ENCODE data around the gene B9D1. TPM values are rescaled to one million over a fixed set of nuclear protein-coding genes. Genes with fewer than 3 reads are reported as not detected.

Gene B9D1
- total RNA-seq, 1 donor from 2014 or later: 26.2 TPM

- DNase-seq (ENCODE audit: low spot score in 2 of 2, unreplicated experiment in 2 of 2): no peak
- Mint-ChIP-seq H3K27me3 (ENCODE audit: low read depth) (no peaks in the 10 kb centered on the region), H3K4me3 (no peak overlapping the region), H3K4me1 (peaks cover 18% of the 10 kb centered on the region), H3K27ac (no peak overlapping the region), H3K36me3 (peaks cover 14% of the 10 kb centered on the region), H3K9me3 (no peaks in the 10 kb centered on the region)
- TF ChIP-seq, protein P1, sequence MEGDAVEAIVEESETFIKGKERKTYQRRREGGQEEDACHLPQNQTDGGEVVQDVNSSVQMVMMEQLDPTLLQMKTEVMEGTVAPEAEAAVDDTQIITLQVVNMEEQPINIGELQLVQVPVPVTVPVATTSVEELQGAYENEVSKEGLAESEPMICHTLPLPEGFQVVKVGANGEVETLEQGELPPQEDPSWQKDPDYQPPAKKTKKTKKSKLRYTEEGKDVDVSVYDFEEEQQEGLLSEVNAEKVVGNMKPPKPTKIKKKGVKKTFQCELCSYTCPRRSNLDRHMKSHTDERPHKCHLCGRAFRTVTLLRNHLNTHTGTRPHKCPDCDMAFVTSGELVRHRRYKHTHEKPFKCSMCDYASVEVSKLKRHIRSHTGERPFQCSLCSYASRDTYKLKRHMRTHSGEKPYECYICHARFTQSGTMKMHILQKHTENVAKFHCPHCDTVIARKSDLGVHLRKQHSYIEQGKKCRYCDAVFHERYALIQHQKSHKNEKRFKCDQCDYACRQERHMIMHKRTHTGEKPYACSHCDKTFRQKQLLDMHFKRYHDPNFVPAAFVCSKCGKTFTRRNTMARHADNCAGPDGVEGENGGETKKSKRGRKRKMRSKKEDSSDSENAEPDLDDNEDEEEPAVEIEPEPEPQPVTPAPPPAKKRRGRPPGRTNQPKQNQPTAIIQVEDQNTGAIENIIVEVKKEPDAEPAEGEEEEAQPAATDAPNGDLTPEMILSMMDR (IDR thresholded peaks at IDR 0.05; ENCODE audit: unreplicated experiment): no peak
Measured at GRCh38 chr17:19313746-19314651, 48.5 kb downstream of the B9D1 start.

- peaks cover 18% of the 10 kb centered on the region for H3K4me1 Mint-ChIP-seq
- H3K4me3 Mint-ChIP-seq: no peak overlapping the region
- no peaks in the 10 kb centered on the region for H3K27me3 Mint-ChIP-seq (ENCODE audit: low read depth)
- no peak overlapping the region for H3K27ac Mint-ChIP-seq
- DNase-seq (ENCODE audit: low spot score in 2 of 2, unreplicated experiment in 2 of 2): no peak
- H3K9me3 Mint-ChIP-seq: no peaks in the 10 kb centered on the region
- TF ChIP-seq, protein P1 (IDR thresholded peaks at IDR 0.05; ENCODE audit: unreplicated experiment): no peak
- peaks cover 14% of the 10 kb centered on the region for H3K36me3 Mint-ChIP-seq
Measured at GRCh38 chr17:19313066-19313745, 49.3 kb downstream of the B9D1 start.

GRCh38 chr17:19312406-19312805 lies 50.1 kb downstream of the B9D1 start:
- Mint-ChIP-seq H3K27me3 (ENCODE audit: low read depth) (no peaks in the 10 kb centered on the region), H3K9me3 (no peaks in the 10 kb centered on the region), H3K27ac (no peak overlapping the region), H3K36me3 (peaks cover 14% of the 10 kb centered on the region), H3K4me3 (no peak overlapping the region), H3K4me1 (peaks cover 12% of the 10 kb centered on the region)
- no peak for DNase-seq (ENCODE audit: low spot score in 2 of 2, unreplicated experiment in 2 of 2)
- TF ChIP-seq, protein P1 (IDR thresholded peaks at IDR 0.05; ENCODE audit: unreplicated experiment): no peak

DNA sequence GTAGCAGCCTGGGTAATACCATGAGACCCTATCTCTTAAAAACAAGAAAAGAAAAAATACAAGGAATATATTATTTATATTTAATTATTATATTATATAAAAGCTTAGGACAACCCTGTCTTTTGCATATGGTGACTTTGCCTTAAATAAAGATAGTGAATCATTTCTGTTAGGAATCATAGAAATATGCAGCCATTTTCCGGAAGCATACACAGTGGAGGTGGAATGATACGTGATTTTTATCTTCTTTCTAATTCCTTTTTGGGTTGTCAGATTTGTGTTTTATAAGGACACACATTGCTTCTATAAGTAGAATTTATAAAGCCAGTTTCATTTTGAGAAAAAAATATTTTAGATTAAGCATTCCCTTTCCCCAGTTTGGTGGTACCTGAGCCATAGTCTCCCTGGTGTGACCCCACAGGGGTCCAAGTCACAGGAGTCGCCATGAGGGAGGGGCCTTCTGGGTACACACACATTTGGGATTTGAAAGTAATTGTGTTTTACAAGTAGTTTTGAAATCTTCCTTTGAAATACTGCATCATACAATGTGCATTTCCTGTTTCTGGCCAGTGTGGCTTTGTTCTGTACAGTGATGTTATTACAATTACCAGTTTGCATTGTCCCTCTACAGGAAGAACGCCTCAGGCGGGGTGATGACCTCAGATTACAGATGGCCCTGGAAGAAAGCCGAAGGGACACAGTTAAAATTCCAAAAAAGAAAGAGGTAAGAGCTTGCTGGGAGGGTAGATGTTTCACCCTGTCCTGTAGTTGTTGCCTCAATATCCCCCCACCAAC lies 50.9 kb downstream of the B9D1 start:
- no peaks in the 10 kb centered on the region for H3K9me3 Mint-ChIP-seq
- TF ChIP-seq, protein P1 (IDR thresholded peaks at IDR 0.05; ENCODE audit: unreplicated experiment): no peak
- H3K4me3 Mint-ChIP-seq: no peak overlapping the region
- peaks cover 4% of the 10 kb centered on the region for H3K4me1 Mint-ChIP-seq
- peaks cover 14% of the 10 kb centered on the region for H3K36me3 Mint-ChIP-seq
- no peak overlapping the region for H3K27ac Mint-ChIP-seq
- H3K27me3 Mint-ChIP-seq (ENCODE audit: low read depth): no peaks in the 10 kb centered on the region
- no peak for DNase-seq (ENCODE audit: low spot score in 2 of 2, unreplicated experiment in 2 of 2)

- no peak for DNase-seq (ENCODE audit: low spot score in 2 of 2, unreplicated experiment in 2 of 2)
- TF ChIP-seq, protein P1 (IDR thresholded peaks at IDR 0.05; ENCODE audit: unreplicated experiment): no peak
- Mint-ChIP-seq H3K27me3 (ENCODE audit: low read depth) (no peaks in the 10 kb centered on the region), H3K36me3 (peaks cover 14% of the 10 kb centered on the region), H3K4me3 (no peak overlapping the region), H3K9me3 (no peaks in the 10 kb centered on the region), H3K4me1 (peaks cover 4% of the 10 kb centered on the region), H3K27ac (no peak overlapping the region)
Measured at GRCh38 chr17:19311016-19311415, 51.5 kb downstream of the B9D1 start.
